HFF-Myc (cell line): ENCODE measurements around the gene F8.
"Not testable (repeated sequence)": the region's sequence is repeated elsewhere in the genome, so short reads cannot be mapped to it uniquely, and the experiment has no call there.

Source experiments
- DNase-seq: peaks from one replicate; pipeline ENCODE4 v3.0.0-alpha.2; 2011; ENCODE audit warnings: low read depth; ENCODE audit errors: extremely low read depth
- H3K4me3 ChIP-seq: replicated peaks from 2 replicates; pipeline ENCODE4 v1.5.1; 2011; ENCODE audit warnings: low read depth, mild to moderate bottlenecking, control low read depth, low read length
- TF ChIP-seq, protein P1 (sequence below): IDR thresholded peaks from 2 replicates; pipeline ENCODE4 v1.5.1; 2012; ENCODE audit warnings: mild to moderate bottlenecking, low read depth, low read length, control low read depth; ENCODE audit errors: missing control alignments

The F8 gene

DNA sequence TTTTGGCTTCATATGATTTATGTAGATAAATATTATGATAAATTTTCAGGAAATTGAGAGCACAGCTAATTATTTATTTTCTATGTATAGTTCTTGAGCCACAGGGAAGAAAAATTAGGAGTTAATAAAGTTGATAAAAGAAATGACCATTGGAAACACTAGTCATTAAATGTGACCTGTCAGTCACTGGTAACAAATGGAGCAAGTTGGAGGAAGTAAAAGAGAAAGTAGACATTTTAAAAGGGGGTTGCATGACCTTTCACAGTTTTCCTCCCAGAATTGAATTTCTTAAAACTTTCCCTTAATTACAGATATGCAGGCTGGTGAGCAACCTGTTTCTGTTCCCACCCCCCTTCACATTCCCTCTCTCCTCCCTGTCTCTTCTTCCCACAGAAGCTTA, 193.4 kb downstream of the F8 start:
- no peak overlapping the region for H3K4me3 ChIP-seq
- TF ChIP-seq, protein P1, sequence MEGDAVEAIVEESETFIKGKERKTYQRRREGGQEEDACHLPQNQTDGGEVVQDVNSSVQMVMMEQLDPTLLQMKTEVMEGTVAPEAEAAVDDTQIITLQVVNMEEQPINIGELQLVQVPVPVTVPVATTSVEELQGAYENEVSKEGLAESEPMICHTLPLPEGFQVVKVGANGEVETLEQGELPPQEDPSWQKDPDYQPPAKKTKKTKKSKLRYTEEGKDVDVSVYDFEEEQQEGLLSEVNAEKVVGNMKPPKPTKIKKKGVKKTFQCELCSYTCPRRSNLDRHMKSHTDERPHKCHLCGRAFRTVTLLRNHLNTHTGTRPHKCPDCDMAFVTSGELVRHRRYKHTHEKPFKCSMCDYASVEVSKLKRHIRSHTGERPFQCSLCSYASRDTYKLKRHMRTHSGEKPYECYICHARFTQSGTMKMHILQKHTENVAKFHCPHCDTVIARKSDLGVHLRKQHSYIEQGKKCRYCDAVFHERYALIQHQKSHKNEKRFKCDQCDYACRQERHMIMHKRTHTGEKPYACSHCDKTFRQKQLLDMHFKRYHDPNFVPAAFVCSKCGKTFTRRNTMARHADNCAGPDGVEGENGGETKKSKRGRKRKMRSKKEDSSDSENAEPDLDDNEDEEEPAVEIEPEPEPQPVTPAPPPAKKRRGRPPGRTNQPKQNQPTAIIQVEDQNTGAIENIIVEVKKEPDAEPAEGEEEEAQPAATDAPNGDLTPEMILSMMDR: no peak
- no peak for DNase-seq

DNA sequence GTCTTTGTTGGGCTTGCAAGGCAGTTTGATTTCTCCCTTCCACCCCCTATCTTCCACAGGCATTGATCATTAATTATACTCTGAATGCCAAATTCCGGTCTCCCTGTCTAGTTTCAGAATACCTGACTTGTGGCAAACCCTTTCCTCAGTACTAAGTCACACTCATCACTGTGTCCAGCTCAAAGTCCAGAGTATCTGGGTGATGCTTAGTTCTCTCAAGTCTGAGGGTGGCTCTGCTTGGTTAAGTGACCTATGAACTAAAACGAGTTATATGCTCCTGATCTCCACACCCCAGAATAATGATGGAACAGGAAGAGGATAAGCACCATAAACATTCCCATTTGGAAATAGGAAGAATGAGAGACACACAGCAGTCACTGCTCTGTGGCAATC, 194.5 kb downstream of the F8 start:
- no peak for DNase-seq
- TF ChIP-seq, protein P1: no peak
- H3K4me3 ChIP-seq: no peak overlapping the region

DNA sequence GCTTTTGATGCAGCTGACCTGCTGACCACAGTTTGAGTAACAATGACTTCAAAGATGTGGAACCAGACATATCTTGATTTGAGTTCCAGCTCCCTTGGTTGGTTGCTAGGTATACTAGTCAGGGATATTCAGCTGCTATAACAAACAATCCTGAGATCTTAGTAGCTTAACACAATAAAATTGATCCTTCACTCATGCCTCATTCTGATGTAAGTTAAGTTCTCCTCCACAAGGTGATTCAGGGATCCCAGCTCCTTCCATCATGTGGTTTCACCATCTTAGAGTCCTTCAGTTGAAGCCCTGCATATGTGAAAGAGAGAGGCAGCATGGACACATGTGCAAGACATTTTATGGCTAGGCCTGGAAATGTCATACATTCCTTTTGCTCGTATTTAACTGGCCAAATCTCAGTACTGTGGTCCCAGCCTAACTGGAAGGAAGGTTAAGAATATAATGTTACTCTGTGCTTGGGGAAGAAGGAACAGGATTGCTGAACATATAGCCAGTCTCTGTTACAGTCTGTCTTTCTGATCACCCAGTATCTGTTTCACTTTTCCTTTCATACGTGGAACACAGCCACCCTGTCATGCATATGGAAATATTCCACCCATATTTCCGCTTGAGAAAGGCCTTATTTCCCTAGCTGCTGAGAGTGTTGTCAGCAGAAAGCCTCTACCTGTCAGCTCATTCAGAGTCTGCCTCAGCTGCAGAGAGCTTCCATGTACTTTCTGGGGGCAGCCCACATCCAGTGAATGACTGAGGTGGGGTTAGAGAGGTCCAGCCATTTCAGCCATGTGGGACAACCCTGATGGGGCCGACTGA, 195.1 kb downstream of the F8 start:
- H3K4me3 ChIP-seq: no peak overlapping the region
- TF ChIP-seq, protein P1: no peak
- no peak for DNase-seq

DNA sequence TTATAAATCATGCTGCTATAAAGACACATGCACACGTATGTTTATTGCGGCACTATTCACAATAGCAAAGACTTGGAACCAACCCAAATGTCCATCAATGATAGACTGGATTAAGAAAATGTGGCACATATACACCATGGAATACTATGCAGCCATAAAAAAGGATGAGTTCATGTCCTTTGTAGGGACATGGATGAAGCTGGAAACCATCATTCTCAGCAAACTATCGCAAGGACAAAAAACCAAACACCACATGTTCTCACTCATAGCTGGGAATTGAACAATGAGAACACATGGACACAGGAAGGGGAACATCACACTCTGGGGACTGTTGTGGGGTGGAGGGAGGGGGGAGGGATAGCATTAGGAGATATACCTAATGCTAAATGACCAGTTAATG, 196.9 kb downstream of the F8 start:
- DNase-seq, H3K4me3 ChIP-seq: not testable (repeated sequence)

DNA sequence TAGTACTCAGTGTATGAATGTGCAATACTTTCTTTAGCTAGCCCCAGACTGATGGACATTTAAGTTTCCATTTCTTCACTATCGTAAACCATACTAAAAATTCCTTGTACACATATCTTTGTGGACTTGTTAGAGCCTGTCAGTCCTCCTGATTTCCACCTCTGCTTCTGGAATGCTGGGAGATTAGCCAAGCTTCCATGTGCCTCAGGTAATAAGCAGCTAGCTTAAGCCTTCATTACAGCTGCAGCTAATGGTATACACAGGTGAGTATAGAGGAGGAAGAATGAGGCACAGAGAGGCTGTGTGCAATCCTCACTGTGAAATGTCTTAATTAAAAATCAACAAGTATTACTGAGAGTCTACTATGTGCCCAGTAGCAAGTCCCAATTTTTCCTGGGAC, 197.9 kb downstream of the F8 start:
- TF ChIP-seq, protein P1: no peak
- no peak overlapping the region for H3K4me3 ChIP-seq
- no peak for DNase-seq

DNA sequence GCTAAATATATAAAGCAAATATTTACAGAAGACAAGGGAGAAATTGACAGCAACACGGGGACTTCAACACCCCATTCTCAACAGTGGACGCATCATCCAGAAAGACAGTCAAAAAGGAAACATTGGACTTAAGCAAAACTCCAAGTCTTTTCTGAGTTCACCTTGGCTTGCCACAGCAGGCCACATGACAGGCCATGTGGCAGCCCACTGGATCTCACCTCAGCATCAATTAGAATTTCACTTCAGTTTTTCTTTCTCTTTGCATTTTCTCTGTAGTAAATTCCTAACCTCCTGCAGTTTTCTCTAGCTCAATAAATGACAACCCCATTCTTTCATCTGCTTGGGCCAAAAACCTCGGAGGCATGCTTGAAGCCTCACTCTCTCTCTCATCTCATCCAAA, 200.5 kb downstream of the F8 start:
- H3K4me3 ChIP-seq: no peak overlapping the region
- TF ChIP-seq, protein P1: no peak
- DNase-seq: no peak

DNA sequence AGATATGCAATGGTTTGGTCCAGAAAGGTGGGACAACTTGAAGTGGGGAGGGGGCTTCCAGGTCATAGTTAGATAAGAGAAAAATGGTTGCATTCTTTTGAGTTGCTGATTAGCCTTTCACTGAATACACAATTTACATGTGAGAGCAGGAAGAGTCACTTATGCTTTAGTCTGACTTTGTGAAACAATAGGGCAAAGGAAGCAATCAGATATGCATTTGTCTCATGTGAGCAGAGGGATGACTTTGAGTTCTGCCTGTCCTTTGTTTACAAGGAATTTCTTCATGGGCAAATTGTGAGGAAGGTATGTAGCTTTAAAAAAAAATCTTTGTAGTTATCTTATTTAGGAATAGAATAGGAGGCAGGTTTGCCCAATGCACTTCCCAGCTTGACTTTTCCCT, 201.0 kb downstream of the F8 start:
- no peak for DNase-seq
- TF ChIP-seq, protein P1: no peak
- H3K4me3 ChIP-seq: no peak overlapping the region
